HepG2 (cell line): ENCODE results near the gene ATP9A. TPM values are rescaled to one million over a fixed set of nuclear protein-coding genes. Genes with fewer than 3 reads are reported as not detected.

ENCODE experiments used
- ATAC-seq: fragments of 200-7000 bp; cut with Tn5 transposase; 3 replicates; pipeline ENCODE4 v1.9.1; 2020; ENCODE audit warnings: mild to moderate bottlenecking, moderate library complexity
- BruUV-seq: library from RNA; stranded (reverse); fragments of 400-500 nt; replicated peaks from 2 replicates; lab custom pipeline; 2021; lab: Mats Ljungman, UMichigan
- CTCF ChIA-PET: fragments of 300-600 bp; formaldehyde crosslinking; extraction: SDS; loops from one replicate; lab custom pipeline; 2021; ENCODE audit warnings: low total read pairs, inconsistent platforms, low intra/inter-chr PET ratio; lab: Yijun Ruan, JAX
- POLR2A ChIA-PET: fragments of 350-600 bp; sonication (Branson Sonifier 250); formaldehyde crosslinking; loops from one replicate; lab custom pipeline; 2020; ENCODE audit warnings: antibody characterized with exemption, inconsistent platforms; lab: Yijun Ruan, JAX
- DNase-seq: peaks from one replicate; pipeline ENCODE4 v3.0.0-alpha.2; 2015; ENCODE audit warnings: low spot score
- FAIRE-seq: peaks from 3 replicates; lab custom pipeline; 2011; peaks lifted over from hg19 to GRCh38; lab: Jason Lieb, UNC
- H2AFZ ChIP-seq: one replicate; pipeline ENCODE4 v1.6.1; 2011; ENCODE audit warnings: low read length, inconsistent platforms
- H3K27ac ChIP-seq: fragments of 300-600 bp; 3 replicates; pipeline ENCODE4 v1.8.0; 2011; ENCODE audit warnings: mixed run types, mild to moderate bottlenecking, mixed read lengths, low read length, inconsistent platforms; ENCODE audit not compliant: insufficient read depth; ENCODE audit errors: extremely low read length
- H3K27me3 ChIP-seq, 2 experiments: fragments of 200-600 bp in 1 of 2; 2 replicates in 1 of 2; 3 replicates in 1 of 2; pipeline versions ENCODE4 v1.6.0 to v1.8.0; 2011; ENCODE audit warnings: low read length in 2 of 2, mild to moderate bottlenecking in 2 of 2, moderate library complexity in 2 of 2, inconsistent platforms in 1 of 2; ENCODE audit not compliant: insufficient read depth in 2 of 2, control insufficient read depth in 1 of 2
- H3K36me3 ChIP-seq, 2 experiments: fragments of 200-600 bp in 1 of 2; replicated peaks in 1 of 2; 2 replicates in 1 of 2; 3 replicates in 1 of 2; pipeline versions ENCODE4 v1.5.1 to v1.8.0; 2011; ENCODE audit warnings: low read length in 2 of 2, inconsistent platforms in 1 of 2; ENCODE audit not compliant: insufficient read depth in 2 of 2, control insufficient read depth in 1 of 2
- H3K4me1 ChIP-seq: 2 replicates; pipeline ENCODE4 v1.5.1; 2012; ENCODE audit warnings: low read length, inconsistent platforms; ENCODE audit not compliant: insufficient read depth
- H3K4me2 ChIP-seq: 2 replicates; pipeline ENCODE4 v1.6.0; 2011; ENCODE audit warnings: low read depth, low read length, inconsistent platforms
- H3K4me3 ChIP-seq, 3 experiments: fragments of 200-600 bp in 1 of 3; sonication (generic), shearing (Covaris generic) in 1 of 3; replicated peaks in 1 of 3; 2 replicates each; pipeline ENCODE4 v1.5.1; 2011 to 2016; ENCODE audit warnings: low read length in 3 of 3, inconsistent platforms in 2 of 3, low read depth in 2 of 3, mild to moderate bottlenecking in 2 of 3, control low read depth in 1 of 3, mixed read lengths in 1 of 3; ENCODE audit not compliant: insufficient read depth in 1 of 3
- H3K79me2 ChIP-seq: one replicate; pipeline ENCODE4 v1.6.1; 2011; ENCODE audit warnings: low read length, inconsistent platforms; ENCODE audit not compliant: insufficient read depth
- H3K9ac ChIP-seq: 2 replicates; pipeline ENCODE4 v1.6.0; 2011; ENCODE audit warnings: mild to moderate bottlenecking, low read depth, low read length, inconsistent platforms; ENCODE audit not compliant: insufficient read depth
- H3K9me3 ChIP-seq: 2 replicates; pipeline ENCODE4 v1.5.1; 2012; ENCODE audit warnings: mild to moderate bottlenecking, low read length
- H4K20me1 ChIP-seq: 2 replicates; pipeline ENCODE4 v1.6.0; 2011; ENCODE audit warnings: inconsistent platforms, mild to moderate bottlenecking, low read length, moderate library complexity; ENCODE audit not compliant: insufficient read depth
- ATF1 ChIP-seq: IDR thresholded peaks from 2 replicates; pipeline ENCODE4 v1.6.1; 2016; ENCODE audit warnings: mild to moderate bottlenecking, control low read depth
- BCL3 ChIP-seq: sonication (generic); formaldehyde crosslinking; IDR thresholded peaks from 2 replicates; pipeline ENCODE4 v1.5.1; 2020; ENCODE audit warnings: mild to moderate bottlenecking, missing genetic modification reagents, moderate library complexity
- CBX1 ChIP-seq: IDR thresholded peaks from one replicate; pipeline ENCODE4 v1.6.1; 2016; ENCODE audit warnings: antibody characterized with exemption, low read depth
- ELK4 ChIP-seq: sonication (generic); formaldehyde crosslinking; IDR thresholded peaks from 2 replicates; pipeline ENCODE4 v1.9.0; 2021; ENCODE audit warnings: missing genetic modification reagents, borderline replicate concordance
- HDAC2 ChIP-seq: sonication (generic); formaldehyde crosslinking; IDR thresholded peaks from 2 replicates; pipeline ENCODE4 v1.4.0; 2020; ENCODE audit warnings: missing genetic modification reagents
- KDM5A ChIP-seq: fragments of 200-600 bp; sonication (generic); IDR thresholded peaks from 2 replicates; pipeline ENCODE4 v1.7.0; 2018; ENCODE audit warnings: antibody characterized with exemption, mild to moderate bottlenecking, low read length, borderline replicate concordance
- MIXL1 ChIP-seq: IDR thresholded peaks from 2 replicates; pipeline ENCODE4 v1.6.1; 2016
- MXD4 ChIP-seq: IDR thresholded peaks from 2 replicates; pipeline ENCODE4 v1.6.1; 2016; ENCODE audit warnings: mild to moderate bottlenecking, missing biosample characterization, missing genetic modification reagents
- PRMT3 ChIP-seq: sonication (generic); formaldehyde crosslinking; IDR thresholded peaks from 2 replicates; pipeline ENCODE4 v1.8.1; 2022; ENCODE audit warnings: low read depth, mild to moderate bottlenecking, moderate library complexity, missing genetic modification reagents, borderline replicate concordance
- RAD51 ChIP-seq: fragments of 450-650 bp; IDR thresholded peaks from 2 replicates; pipeline ENCODE4 v1.6.1; 2016; ENCODE audit warnings: borderline replicate concordance
- SCMH1 ChIP-seq: sonication (generic); formaldehyde crosslinking; IDR thresholded peaks from 2 replicates; pipeline ENCODE4 v1.9.0; 2021; ENCODE audit warnings: missing genetic modification reagents, mild to moderate bottlenecking, borderline replicate concordance
- SP140L ChIP-seq: sonication (generic); formaldehyde crosslinking; IDR thresholded peaks from 2 replicates; pipeline ENCODE4 v1.4.0; 2020; ENCODE audit warnings: missing genetic modification reagents, borderline replicate concordance
- YY1 ChIP-seq: IDR thresholded peaks from 2 replicates; pipeline ENCODE4 v1.6.1; 2011; ENCODE audit warnings: low read length, low read depth, moderate library complexity, mild to moderate bottlenecking; ENCODE audit not compliant: insufficient read depth, insufficient replicate concordance
- ZNF383 ChIP-seq: sonication (generic); formaldehyde crosslinking; IDR thresholded peaks from 2 replicates; pipeline ENCODE4 v1.4.0; 2020; ENCODE audit warnings: missing genetic modification reagents, mild to moderate bottlenecking, borderline replicate concordance
- ZNF546 ChIP-seq: sonication (generic); formaldehyde crosslinking; conservative IDR thresholded peaks from 2 replicates; pipeline ENCODE4 v1.8.1; 2023; ENCODE audit warnings: mild to moderate bottlenecking, missing genetic modification reagents
- ZNF619 ChIP-seq: sonication (generic); formaldehyde crosslinking; IDR thresholded peaks from 2 replicates; pipeline ENCODE4 v1.4.0; 2020; ENCODE audit warnings: mild to moderate bottlenecking, missing genetic modification reagents
- ZNF776 ChIP-seq: sonication (generic); formaldehyde crosslinking; IDR thresholded peaks from 2 replicates; pipeline ENCODE4 v1.4.0; 2020; ENCODE audit warnings: mild to moderate bottlenecking, missing genetic modification reagents
- ZNF83 ChIP-seq: sonication (generic); formaldehyde crosslinking; IDR thresholded peaks from 2 replicates; pipeline ENCODE4 v1.4.0; 2020; ENCODE audit warnings: missing genetic modification reagents, mild to moderate bottlenecking, borderline replicate concordance
- ZNF879 ChIP-seq: sonication (generic); formaldehyde crosslinking; IDR thresholded peaks from 2 replicates; pipeline ENCODE4 v1.8.1; 2023; ENCODE audit warnings: missing genetic modification reagents
- WGBS: methylation state at CpG from one replicate; pipeline ENCODE4 v1.1.6; 2017; ENCODE audit warnings: low lambda C conversion rate; 5-methylcytosine and 5-hydroxymethylcytosine counted together
- in situ Hi-C: cut with HindIII; loops from 2 replicates; pipeline ENCODE4 v1.10.0; 2017; ENCODE audit warnings: low pct_unique_long_range_greater_than_20kb; ENCODE audit not compliant: extremely low pct_ligation_motif_present
- intact Hi-C: fragments of 100-400 bp; cut with micrococcal nuclease; formaldehyde crosslinking; loops from one replicate; pipeline ENCODE4 v1.10.0; 2022; ENCODE audit not compliant: unreplicated experiment
- polyA plus RNA-seq, 8 experiments: library from polyadenylated mRNA; depleted of rRNA in 3 of 8; stranded (reverse) in 7 of 8; unstranded in 1 of 8; fragments of >200 nt; fragmentation: Illumina TruSeq in 4 of 8; extraction: Trizol in 4 of 8; gene quantifications; 2 replicates each; pipeline versions ENCODE4 v1.2.1 to v1.2.3, GENCODE V29; 2011 to 2016; ENCODE audit warnings: low read depth in 4 of 8, missing spikeins in 1 of 8, mixed read lengths in 1 of 8; ENCODE audit not compliant: insufficient read depth in 1 of 8
- total RNA-seq, 5 experiments: library from RNA; depleted of rRNA; stranded (reverse); fragments of >200 nt; fragmentation: Illumina TruSeq; extraction: Trizol; gene quantifications; 2 replicates each; pipeline ENCODE4 v1.2.3, GENCODE V29; 2016; ENCODE audit warnings: low read depth in 1 of 5

Gene ATP9A
- total and polyA plus RNA-seq, 2 of the 13 experiments (the other 11 are each of a cell fraction or from before 2014, with no cell fraction given): 11.8 to 18.5 TPM

GRCh38 chr20:51811514-51812128 is 43.4 kb upstream of the ATP9A start:
- Histone ChIP-seq H3K79me2 (no peaks in the 10 kb centered on the region), H3K4me2 (peak overlapping the region; percentile 38), H3K9me3 (no peaks in the 10 kb centered on the region), H3K9ac (no peak overlapping the region), H2AFZ (peak overlapping the region; percentile 18), H3K4me1 (peaks cover 62% of the 10 kb centered on the region), H3K36me3 (no peaks in the 10 kb centered on the region), H3K4me3 (no peak overlapping the region), H3K27me3 (no peaks in the 10 kb centered on the region), H3K27ac (no peak overlapping the region), H4K20me1 (no peaks in the 10 kb centered on the region)
- no peak for DNase-seq
- TF ChIP-seq PRMT3 (no peak), ATF1 (CRISPR knock-in tag) (no peak), YY1 (no peak), SP140L (0 out of 2 replicates have a peak, but pooled peaks have one; percentile 6), KDM5A (0 out of 2 replicates have a peak, but pooled peaks have one; percentile 7)
- ChIA-PET POLR2A (no interaction called here), CTCF (no interaction called here)
- no peak for FAIRE-seq
- 61% methylated on average over 8 of the region's 8 CpGs for WGBS
- BruUV-seq: no TSS peak
- no peak for ATAC-seq
- in situ Hi-C loops: no loop called here
- intact Hi-C loops: loop anchor here (10.0 kb wide), 1 partner anchor 83 kb away; no protein-coding TSS in a partner anchor

- DNase-seq: peak; percentile 90
- peak overlapping the region; percentile 38 for H3K4me2 ChIP-seq
- WGBS: 4% methylated on average over 3 of the region's 3 CpGs
- CTCF ChIA-PET: no interaction called here
- no peaks in the 10 kb centered on the region for H3K79me2 ChIP-seq
- H3K27ac ChIP-seq: peak overlapping the region; percentile 4
- no peaks in the 10 kb centered on the region for H3K27me3 ChIP-seq
- H4K20me1 ChIP-seq: no peaks in the 10 kb centered on the region
- intact Hi-C loops (loop anchor here (10.0 kb wide), 1 partner anchor 84 kb away; no protein-coding TSS in a partner anchor), in situ Hi-C loops (no loop called here)
- H3K9ac ChIP-seq: no peak overlapping the region
- H3K4me1 ChIP-seq: peaks cover 57% of the 10 kb centered on the region
- H3K9me3 ChIP-seq: no peaks in the 10 kb centered on the region
- peak; percentile 4 for FAIRE-seq
- peak overlapping the region; percentile 15 for H2AFZ ChIP-seq
- no peaks in the 10 kb centered on the region for H3K36me3 ChIP-seq
- POLR2A ChIA-PET: no interaction called here
- no peak overlapping the region for H3K4me3 ChIP-seq
- peak; percentile 61; the same call in 2 of the 3 replicates for ATAC-seq
- no TSS peak for BruUV-seq
- no peak for TF ChIP-seq SCMH1 (CRISPR knock-in tag)
- TF ChIP-seq ZNF83: no peak
- no peak for TF ChIP-seq YY1
- TF ChIP-seq BCL3: no peak
- no peak for TF ChIP-seq ZNF776 (CRISPR knock-in tag)
- TF ChIP-seq ZNF383: no peak
- no peak for TF ChIP-seq MXD4 (CRISPR knock-in tag)
- TF ChIP-seq ZNF879 (CRISPR knock-in tag): no peak
- peak; percentile 91 for TF ChIP-seq HDAC2
- TF ChIP-seq MIXL1 (CRISPR knock-in tag): peak; percentile 98
- no peak for TF ChIP-seq ZNF619 (CRISPR knock-in tag)
- TF ChIP-seq ELK4 (CRISPR knock-in tag): no peak
- no peak for TF ChIP-seq RAD51
- no peak for TF ChIP-seq CBX1
- TF ChIP-seq ZNF546 (CRISPR knock-in tag): no peak
Measured at GRCh38 chr20:51811042-51811355, 42.8 kb upstream of the ATP9A start.
